GM12892 (cell line): ENCODE results near the gene SLC39A11.

Source experiments
- POLR2A ChIP-seq: IDR thresholded peaks from 2 replicates; pipeline ENCODE4 v1.6.1; 2011; ENCODE audit warnings: low read depth, low read length, control low read depth
- POLR2AphosphoS5 ChIP-seq: IDR thresholded peaks from 2 replicates; pipeline ENCODE4 v1.6.1; 2011; ENCODE audit warnings: low read depth, low read length, control low read depth
- TAF1 ChIP-seq: IDR thresholded peaks from 2 replicates; pipeline ENCODE4 v1.6.1; 2011; ENCODE audit warnings: low read depth, mild to moderate bottlenecking, control low read depth, low read length, borderline replicate concordance

DNA sequence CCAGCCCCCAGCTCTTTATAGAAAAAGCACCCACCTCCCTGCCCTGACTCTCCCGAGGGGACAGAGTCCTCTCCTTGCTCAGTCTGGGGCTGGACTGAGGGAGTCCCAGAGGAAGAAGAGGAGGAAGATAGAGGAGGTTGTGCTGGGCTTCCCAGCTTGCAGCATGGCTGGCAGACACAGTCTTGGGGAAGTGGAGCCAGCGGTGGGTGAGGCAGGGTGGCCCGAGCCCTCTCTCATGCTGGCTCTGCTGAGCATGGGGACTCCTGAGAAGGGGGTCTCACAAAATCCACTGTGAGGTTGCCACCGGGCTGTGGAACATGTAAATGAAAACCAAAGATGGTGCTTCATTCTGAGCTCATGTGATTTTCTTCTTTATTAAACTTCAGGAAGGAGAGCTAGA, 398.5 kb downstream of the SLC39A11 start:
- no peak for TF ChIP-seq POLR2AphosphoS5
- no peak for TF ChIP-seq POLR2A
- TF ChIP-seq TAF1, result no peak
